ENCODE data around the gene ARHGAP1. TPM values are rescaled to one million over a fixed set of nuclear protein-coding genes. Genes with fewer than 3 reads are reported as not detected.
"Not testable (repeated sequence)": the region's sequence is repeated elsewhere in the genome, so short reads cannot be mapped to it uniquely, and the experiment has no call there.

Gene ARHGAP1
- total RNA-seq, 1 experiment from 2014 or later, result 65.4 TPM

DNA sequence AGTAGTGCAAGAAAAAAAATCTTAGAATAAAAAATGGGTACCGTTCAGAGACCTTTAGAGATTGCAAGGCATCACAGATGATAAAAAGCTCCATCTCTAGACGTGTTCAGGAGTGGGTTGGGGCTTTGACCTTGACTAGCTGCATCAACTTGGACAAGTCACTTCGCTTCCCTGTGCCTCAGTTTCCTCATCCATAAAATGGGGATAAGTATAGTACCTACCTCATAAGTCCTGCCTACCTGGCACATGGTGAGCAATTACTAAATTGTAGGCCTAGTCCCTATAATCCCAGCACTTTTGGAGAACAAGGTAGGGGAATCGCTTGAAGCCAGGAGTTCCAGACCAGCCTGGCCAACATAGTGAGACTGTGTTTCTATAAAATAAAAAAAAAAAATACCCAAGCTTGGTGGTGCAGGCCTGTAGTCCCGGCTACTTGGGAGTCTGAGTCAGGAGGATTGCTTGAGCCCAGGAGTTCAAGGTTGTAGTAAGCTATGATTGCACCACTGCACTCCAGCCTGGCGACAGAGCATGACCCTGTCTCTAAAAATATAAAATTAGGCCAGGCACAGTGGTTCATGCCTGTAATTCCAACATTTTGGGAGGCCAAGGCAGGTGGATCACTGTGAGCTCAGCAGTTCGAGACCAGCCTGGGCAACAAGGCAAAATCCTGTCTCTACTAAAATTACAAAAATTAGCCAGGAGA, 12.6 kb upstream of the ARHGAP1 start:
- Mint-ChIP-seq H3K36me3 (ENCODE audit: insufficient read depth, unreplicated experiment) (peaks cover 8% of the 10 kb centered on the region), H3K4me1 (ENCODE audit: low read depth, unreplicated experiment) (no peaks in the 10 kb centered on the region), H3K27ac (ENCODE audit: unreplicated experiment) (no peak overlapping the region), H3K4me3 (ENCODE audit: low read depth, unreplicated experiment) (no peak overlapping the region), H3K9me3 (ENCODE audit: low read depth, unreplicated experiment) (no peaks in the 10 kb centered on the region), H3K27me3 (ENCODE audit: unreplicated experiment) (no peaks in the 10 kb centered on the region)
- DNase-seq, result no peak
- TF ChIP-seq, protein P1, sequence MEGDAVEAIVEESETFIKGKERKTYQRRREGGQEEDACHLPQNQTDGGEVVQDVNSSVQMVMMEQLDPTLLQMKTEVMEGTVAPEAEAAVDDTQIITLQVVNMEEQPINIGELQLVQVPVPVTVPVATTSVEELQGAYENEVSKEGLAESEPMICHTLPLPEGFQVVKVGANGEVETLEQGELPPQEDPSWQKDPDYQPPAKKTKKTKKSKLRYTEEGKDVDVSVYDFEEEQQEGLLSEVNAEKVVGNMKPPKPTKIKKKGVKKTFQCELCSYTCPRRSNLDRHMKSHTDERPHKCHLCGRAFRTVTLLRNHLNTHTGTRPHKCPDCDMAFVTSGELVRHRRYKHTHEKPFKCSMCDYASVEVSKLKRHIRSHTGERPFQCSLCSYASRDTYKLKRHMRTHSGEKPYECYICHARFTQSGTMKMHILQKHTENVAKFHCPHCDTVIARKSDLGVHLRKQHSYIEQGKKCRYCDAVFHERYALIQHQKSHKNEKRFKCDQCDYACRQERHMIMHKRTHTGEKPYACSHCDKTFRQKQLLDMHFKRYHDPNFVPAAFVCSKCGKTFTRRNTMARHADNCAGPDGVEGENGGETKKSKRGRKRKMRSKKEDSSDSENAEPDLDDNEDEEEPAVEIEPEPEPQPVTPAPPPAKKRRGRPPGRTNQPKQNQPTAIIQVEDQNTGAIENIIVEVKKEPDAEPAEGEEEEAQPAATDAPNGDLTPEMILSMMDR (IDR thresholded peaks at IDR 0.05; ENCODE audit: unreplicated experiment), result no peak
- BruUV-seq (replicated peaks), result no TSS peak
- CTCF ChIA-PET, result no interaction called here
- intact Hi-C loops (cut with micrococcal nuclease; ENCODE audit: unreplicated experiment), result no loop called here

DNA sequence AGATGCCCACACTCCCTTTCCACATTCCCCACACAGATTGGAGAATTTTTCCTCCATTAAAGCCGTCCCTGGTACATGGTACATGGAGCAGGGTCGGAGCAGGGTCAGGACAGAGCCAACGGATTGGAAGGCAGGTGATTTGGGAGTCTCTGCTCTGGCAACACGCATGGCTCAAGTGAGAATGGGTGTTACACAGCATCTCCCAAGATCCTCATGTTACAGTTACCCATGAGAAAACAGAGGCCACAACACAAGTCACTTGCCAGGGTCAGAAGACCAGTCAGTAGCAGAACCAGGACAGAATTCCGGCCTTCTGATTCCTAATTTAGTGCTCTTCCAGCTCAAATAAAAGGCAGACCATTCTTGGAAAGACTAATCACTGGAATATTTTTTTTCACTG, 10.9 kb upstream of the ARHGAP1 start:
- TF ChIP-seq, protein P1 (IDR thresholded peaks at IDR 0.05; ENCODE audit: unreplicated experiment), result no peak
- CTCF ChIA-PET, result no interaction called here

DNA sequence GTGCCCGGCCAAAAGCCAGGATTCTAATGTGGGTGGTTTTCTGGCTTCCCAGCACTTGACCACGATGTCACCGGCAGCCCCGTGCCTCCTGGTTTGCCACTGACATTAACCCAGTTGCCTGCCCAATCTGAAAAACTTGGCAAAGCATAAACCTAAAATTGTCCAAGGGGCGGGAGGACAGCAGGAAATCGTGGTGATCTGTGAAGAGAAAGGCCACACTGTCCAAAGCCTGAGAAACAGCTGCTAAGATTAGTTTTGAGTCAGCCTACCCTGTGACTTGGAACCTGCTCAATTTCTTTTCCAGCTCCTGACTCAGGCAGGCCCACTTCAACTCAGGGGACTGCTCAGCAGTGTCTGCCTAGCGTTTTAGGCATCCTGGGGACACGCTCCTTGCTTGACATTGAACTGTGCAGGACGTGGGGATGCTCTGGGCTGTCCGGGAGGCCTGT, 10.4 kb upstream of the ARHGAP1 start:
- no TSS peak for BruUV-seq (replicated peaks)
- TF ChIP-seq, protein P1 (IDR thresholded peaks at IDR 0.05; ENCODE audit: unreplicated experiment), result no peak
- Mint-ChIP-seq H3K27me3 (ENCODE audit: unreplicated experiment) (no peaks in the 10 kb centered on the region), H3K27ac (ENCODE audit: unreplicated experiment) (no peak overlapping the region), H3K4me1 (ENCODE audit: low read depth, unreplicated experiment) (no peaks in the 10 kb centered on the region), H3K4me3 (ENCODE audit: low read depth, unreplicated experiment) (no peak overlapping the region), H3K9me3 (ENCODE audit: low read depth, unreplicated experiment) (no peaks in the 10 kb centered on the region), H3K36me3 (ENCODE audit: insufficient read depth, unreplicated experiment) (peaks cover 27% of the 10 kb centered on the region)
- DNase-seq, result no peak
- CTCF ChIA-PET, result no interaction called here
- intact Hi-C loops (cut with micrococcal nuclease; ENCODE audit: unreplicated experiment), result no loop called here

More for the DNA sequence above, 10.9 kb upstream of the ARHGAP1 start:
- DNase-seq, result no peak
- intact Hi-C loops (cut with micrococcal nuclease; ENCODE audit: unreplicated experiment), result no loop called here
- no peaks in the 10 kb centered on the region for H3K27me3 Mint-ChIP-seq (ENCODE audit: unreplicated experiment)
- H3K4me1 Mint-ChIP-seq (ENCODE audit: low read depth, unreplicated experiment), result no peaks in the 10 kb centered on the region
- no peak overlapping the region for H3K27ac Mint-ChIP-seq (ENCODE audit: unreplicated experiment)
- peaks cover 22% of the 10 kb centered on the region for H3K36me3 Mint-ChIP-seq (ENCODE audit: insufficient read depth, unreplicated experiment)
- BruUV-seq (replicated peaks), result no TSS peak
- H3K4me3 Mint-ChIP-seq (ENCODE audit: low read depth, unreplicated experiment), result no peak overlapping the region
- no peaks in the 10 kb centered on the region for H3K9me3 Mint-ChIP-seq (ENCODE audit: low read depth, unreplicated experiment)

DNA sequence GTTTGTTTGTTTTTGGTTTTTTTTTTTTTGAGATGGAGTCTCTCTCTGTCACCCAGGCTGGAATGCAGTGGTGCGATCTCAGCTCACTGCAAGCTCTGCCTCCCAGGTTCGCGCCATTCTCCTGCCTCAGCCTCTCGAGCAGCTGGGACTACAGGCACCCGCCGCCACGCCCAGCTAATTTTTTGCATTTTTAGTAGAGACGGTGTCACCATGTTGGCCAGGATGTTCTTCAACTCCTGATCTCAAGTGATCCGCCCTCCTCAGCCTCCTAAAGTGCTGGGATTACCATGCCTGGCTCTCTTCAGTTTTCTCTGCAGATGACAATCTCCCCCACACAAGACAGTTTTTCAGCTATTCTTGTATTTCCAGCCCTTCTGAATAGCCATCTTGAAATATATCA, 8.9 kb upstream of the ARHGAP1 start:
- H3K9me3 Mint-ChIP-seq (ENCODE audit: low read depth, unreplicated experiment); DNase-seq; intact Hi-C loops (cut with micrococcal nuclease; ENCODE audit: unreplicated experiment); CTCF ChIA-PET; BruUV-seq (replicated peaks); H3K4me3 Mint-ChIP-seq (ENCODE audit: low read depth, unreplicated experiment); H3K4me1 Mint-ChIP-seq (ENCODE audit: low read depth, unreplicated experiment); H3K27ac Mint-ChIP-seq (ENCODE audit: unreplicated experiment); H3K27me3 Mint-ChIP-seq (ENCODE audit: unreplicated experiment): not testable (repeated sequence)
- peaks cover 30% of the 10 kb centered on the region for H3K36me3 Mint-ChIP-seq (ENCODE audit: insufficient read depth, unreplicated experiment)

DNA sequence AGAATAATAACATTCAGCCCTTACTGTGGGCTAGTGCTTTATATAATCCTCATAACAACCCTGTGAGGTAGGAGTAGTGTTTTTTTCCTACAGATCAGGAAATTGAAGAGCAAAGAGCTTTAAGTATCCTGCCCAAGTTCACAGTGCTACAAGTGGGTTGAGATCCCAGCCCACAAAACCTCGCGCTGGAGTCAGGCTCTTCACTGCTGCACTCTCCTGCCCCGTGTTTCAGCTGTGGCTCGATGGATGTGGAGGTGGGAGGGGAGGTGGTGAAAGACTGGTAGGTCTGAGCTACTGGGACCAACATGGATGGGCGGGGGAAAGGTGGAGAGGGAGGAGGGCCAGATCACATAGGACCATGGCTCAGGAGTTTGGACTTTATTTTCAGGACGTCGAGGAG, 6.5 kb upstream of the ARHGAP1 start:
- TF ChIP-seq, protein P1 (IDR thresholded peaks at IDR 0.05; ENCODE audit: unreplicated experiment), result no peak
- Mint-ChIP-seq H3K4me3 (ENCODE audit: low read depth, unreplicated experiment) (no peak overlapping the region), H3K36me3 (ENCODE audit: insufficient read depth, unreplicated experiment) (peaks cover 51% of the 10 kb centered on the region), H3K9me3 (ENCODE audit: low read depth, unreplicated experiment) (no peaks in the 10 kb centered on the region), H3K4me1 (ENCODE audit: low read depth, unreplicated experiment) (peaks cover 1% of the 10 kb centered on the region), H3K27ac (ENCODE audit: unreplicated experiment) (no peak overlapping the region), H3K27me3 (ENCODE audit: unreplicated experiment) (no peaks in the 10 kb centered on the region)
- CTCF ChIA-PET, result no interaction called here
- intact Hi-C loops (cut with micrococcal nuclease; ENCODE audit: unreplicated experiment), result no loop called here
- BruUV-seq (replicated peaks), result no TSS peak
- no peak for DNase-seq

Measured in Calu3 (cell line).